Stimulated activated CD4-positive, alpha-beta T cell treated with anti-CD3 and anti-CD28 coated beads, Interleukin-12 subunit alpha, Interleukin-12 subunit beta, amount 100 ng/mL, for 4 hours (primary cell): ENCODE data around the gene PAK6.

Experiments used
- DNase-seq: peaks from one replicate; pipeline ENCODE4 v3.0.0-alpha.2; 2020

The PAK6 gene

GRCh38 chr15:40257656-40258450 is 19.0 kb downstream of the PAK6 start:
- no peak for DNase-seq

GRCh38 chr15:40258544-40258943 is 19.7 kb downstream of the PAK6 start:
- no peak for DNase-seq

- DNase-seq, result no peak
Observed at GRCh38 chr15:40259021-40259420, 20.2 kb downstream of the PAK6 start.

GRCh38 chr15:40263024-40263754 is 24.3 kb downstream of the PAK6 start:
- DNase-seq, result no peak

GRCh38 chr15:40264321-40265153 is 25.7 kb downstream of the PAK6 start:
- no peak for DNase-seq

- DNase-seq, result no peak
Observed at GRCh38 chr15:40265355-40265754, 26.5 kb downstream of the PAK6 start.

- DNase-seq, result no peak
Observed at GRCh38 chr15:40265875-40266274, 27.0 kb downstream of the PAK6 start.

GRCh38 chr15:40266828-40267304 is 28.0 kb downstream of the PAK6 start:
- no peak for DNase-seq

- no peak for DNase-seq
Observed at GRCh38 chr15:40267670-40268069, 28.8 kb downstream of the PAK6 start.

GRCh38 chr15:40269604-40270003 is 30.7 kb downstream of the PAK6 start:
- no peak for DNase-seq

GRCh38 chr15:40270246-40270995 is 31.6 kb downstream of the PAK6 start:
- no peak for DNase-seq

- DNase-seq, result no peak
Observed at GRCh38 chr15:40271685-40272484, 33.0 kb downstream of the PAK6 start.

- DNase-seq, result no peak
Observed at GRCh38 chr15:40272485-40273056, 33.7 kb downstream of the PAK6 start.

GRCh38 chr15:40273428-40273827 is 34.6 kb downstream of the PAK6 start:
- DNase-seq, result no peak

- DNase-seq, result peak; percentile 89
Observed at GRCh38 chr15:40274350-40275274, 35.7 kb downstream of the PAK6 start.

- no peak for DNase-seq
Observed at GRCh38 chr15:40275523-40275922, 36.7 kb downstream of the PAK6 start.

- no peak for DNase-seq
Observed at GRCh38 chr15:40275954-40276353, 37.1 kb downstream of the PAK6 start.

GRCh38 chr15:40276927-40277326 is 38.1 kb downstream of the PAK6 start:
- DNase-seq, result no peak

- no peak for DNase-seq
Observed at GRCh38 chr15:40277471-40277870, 38.6 kb downstream of the PAK6 start.

- DNase-seq, result no peak
Observed at GRCh38 chr15:40278026-40278425, 39.2 kb downstream of the PAK6 start.
